Measurements from ENCODE around the gene CERK. TPM values are rescaled to one million over a fixed set of nuclear protein-coding genes. Genes with fewer than 3 reads are reported as not detected.

CERK gene
- total and polyA plus RNA-seq, 2 of the 8 experiments (the other 6 are each of a cell fraction or from before 2014, with no cell fraction given): 26.6 to 59.0 TPM

DNA sequence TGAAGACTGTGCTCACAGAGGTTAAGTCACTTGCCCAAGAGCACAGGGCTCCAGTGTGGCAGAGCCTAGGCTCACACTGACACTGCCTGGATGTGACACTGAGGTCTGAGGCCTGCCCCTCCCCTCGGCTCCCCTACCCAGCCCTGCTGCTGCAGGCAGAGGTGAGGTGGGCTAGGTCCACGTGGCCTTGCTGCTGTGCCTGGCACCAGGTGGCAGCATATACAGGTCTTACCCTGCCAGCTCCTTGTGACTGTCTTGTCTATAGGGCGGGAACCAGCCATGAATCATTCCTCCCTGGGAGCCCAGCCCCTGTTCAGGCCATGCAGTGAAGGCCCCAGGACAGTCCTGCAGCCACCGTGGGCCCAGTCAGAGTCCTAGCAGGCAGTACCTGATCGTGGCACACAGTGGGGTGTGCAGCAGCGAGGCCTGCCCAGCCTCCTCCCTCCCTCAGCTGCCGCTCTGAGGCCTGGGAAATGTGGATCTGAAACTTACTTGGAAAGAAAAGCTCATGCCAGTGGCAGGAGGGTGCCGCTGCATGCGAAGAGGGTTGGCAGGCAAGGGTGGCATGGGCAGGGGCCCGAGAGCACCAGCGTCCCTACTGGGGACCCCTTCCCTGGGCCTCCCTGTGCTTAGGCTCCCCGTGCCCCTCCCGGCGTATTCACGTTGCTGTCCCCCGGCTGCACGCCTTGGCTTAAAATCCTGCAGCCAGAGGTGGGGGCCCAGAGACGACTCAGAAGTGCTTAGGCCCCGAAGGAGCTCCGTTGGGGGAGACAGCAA, 1.2 kb upstream of the CERK start:
- POLR2A ChIA-PET (ENCODE audit: partially characterized antibody): interaction anchor here (3.1 kb wide), 1 partner anchor 23 kb away, joined by 22 read pairs; the partner anchor contains the start of gene TBC1D22A
- H2BK12ac ChIP-seq (ENCODE audit: low read depth, low read length): 0 out of 2 replicates have a peak overlapping the region, but pooled peaks have one; percentile 60
- 0 out of 2 replicates have a peak overlapping the region, but pooled peaks have one; percentile 81 for H2BK15ac ChIP-seq (ENCODE audit: low read length)
- H4K8ac ChIP-seq (ENCODE audit: extremely low read depth, insufficient read depth, low read length): no peak overlapping the region
- H2BK5ac ChIP-seq (ENCODE audit: low read depth, low read length): peak overlapping the region; percentile 61; the same call in 1 of the 2 replicates
- peaks cover 0 to 20% of the 10 kb centered on the region in 2 experiments for H4K20me1 ChIP-seq (replicated peaks in 1 of 2; ENCODE audit: control insufficient read depth in 1 of 2, insufficient read depth in 2 of 2, low read length in 2 of 2)
- H2BK20ac ChIP-seq (ENCODE audit: low read length): no peak overlapping the region
- no peak overlapping the region for H3K18ac ChIP-seq (ENCODE audit: extremely low read depth, low read length)
- no peak overlapping the region for H3K23ac ChIP-seq (ENCODE audit: insufficient read length)
- H3K27ac ChIP-seq (ENCODE audit: low read depth, low read length): no peak overlapping the region
- no peak overlapping the region for H2AFZ ChIP-seq (ENCODE audit: low read length)
- WGBS, 2 experiments (ENCODE audit: extremely low coverage in 1 of 2, insufficient coverage in 1 of 2, insufficient read length in 1 of 2, insufficient replicate concordance in 2 of 2, low coverage in 1 of 2, low lambda C conversion rate in 2 of 2, missing lambda C conversion rate in 1 of 2): 85% methylated on average over 20 of the region's 20 CpGs; no CpG with 5 or more reads in 1 of the 2 experiments
- peak overlapping the region; percentile 47 to 90 (median 68); a peak in 5 of 8 replicates for H3K4me3 ChIP-seq (ENCODE audit: extremely low read depth in 1 of 4, insufficient read depth in 2 of 4, low read depth in 3 of 4, low read length in 4 of 4)
- H2AK5ac ChIP-seq (ENCODE audit: low read depth, low read length): peak overlapping the region; percentile 17; the same call in 1 of the 2 replicates
- H3K9ac ChIP-seq (replicated peaks in 1 of 4; ENCODE audit: extremely low read depth in 1 of 4, low read depth in 3 of 4, low read length in 3 of 4): no peak overlapping the region
- peak overlapping the region; percentile 58 to 60 for H3K4me2 ChIP-seq (ENCODE audit: insufficient read depth in 1 of 2, low read depth in 2 of 2, low read length in 2 of 2)
- H3K36me3 ChIP-seq (ENCODE audit: control insufficient read depth in 2 of 4, insufficient read depth in 4 of 4, low read length in 3 of 4): no peaks in the 10 kb centered on the region
- DNase-seq (ENCODE audit: low read depth in 1 of 2, low spot score in 2 of 2): no peak
- peak overlapping the region; percentile 29 for H3K4ac ChIP-seq (replicated peaks; ENCODE audit: insufficient read length, low read depth, low read length)
- TF ChIP-seq CEBPB (IDR thresholded peaks at IDR 0.05; ENCODE audit: low read depth, low read length) (no peak), SP1 (IDR thresholded peaks at IDR 0.05; ENCODE audit: low read depth, low read length) (no peak), HDAC6 (IDR thresholded peaks at IDR 0.05; ENCODE audit: low read depth, low read length) (no peak), MAX (IDR thresholded peaks at IDR 0.05) (peak; percentile 55)
- no peak overlapping the region for H4K5ac ChIP-seq (ENCODE audit: insufficient read length, low read depth, low read length)
- H3K56ac ChIP-seq (replicated peaks; ENCODE audit: insufficient read length, low read depth, low read length): no peak overlapping the region
- H3K23me2 ChIP-seq (ENCODE audit: low read depth, low read length): peaks cover 11% of the 10 kb centered on the region; the same call in 1 of the 2 replicates
- no peak overlapping the region for H3K14ac ChIP-seq (ENCODE audit: insufficient read length)
- H4K91ac ChIP-seq (replicated peaks; ENCODE audit: insufficient read length, low read length): no peak overlapping the region
- H3K9me3 ChIP-seq (ENCODE audit: insufficient read depth in 2 of 2, low read depth in 1 of 2, low read length in 1 of 2): no peaks in the 10 kb centered on the region
- no peak for FAIRE-seq
- peaks cover 0 to 24% of the 10 kb centered on the region in 2 experiments; a peak in 3 of 4 replicates for H3K79me2 ChIP-seq (ENCODE audit: control insufficient read depth in 1 of 2, insufficient read depth in 2 of 2, low read length in 2 of 2)
- CTCF ChIA-PET (ENCODE audit: partially characterized antibody): interaction anchor here (1.1 kb wide), 1 partner anchor 67 kb away, joined by 3 read pairs; no protein-coding TSS in a partner anchor
- H3K4me1 ChIP-seq (replicated peaks in 1 of 4; ENCODE audit: control insufficient read depth in 3 of 4, insufficient read depth in 4 of 4, low read length in 3 of 4): peaks cover 7 to 19% (median 16%) of the 10 kb centered on the region in 4 experiments
- no peak overlapping the region for H2BK120ac ChIP-seq (replicated peaks; ENCODE audit: low read depth, low read length)
- H3K27me3 ChIP-seq (replicated peaks in 1 of 4; ENCODE audit: control insufficient read depth in 3 of 4, extremely low read depth in 1 of 4, insufficient read depth in 3 of 4, low read length in 3 of 4): peaks cover 0 to 3% (median 0%) of the 10 kb centered on the region in 4 experiments; a peak in 1 of 7 replicates
- peaks cover 5% of the 10 kb centered on the region; the same call in 1 of the 2 replicates for H3K79me1 ChIP-seq (ENCODE audit: low read depth, low read length)

Data from H1 (cell line).